ENCODE results near the gene ARHGAP25.

Gene ARHGAP25

GRCh38 chr2:68734688-68735525 lies at the start of gene ARHGAP25:
ARHGAP25 (plus strand) TSS chr2:68734811; CDS start chr2:68735200, 389 bp downstream.
- DNase-seq, result no peak

- no peak for DNase-seq
Measured at GRCh38 chr2:68686178-68686577, 48.4 kb upstream of the ARHGAP25 start.

DNA sequence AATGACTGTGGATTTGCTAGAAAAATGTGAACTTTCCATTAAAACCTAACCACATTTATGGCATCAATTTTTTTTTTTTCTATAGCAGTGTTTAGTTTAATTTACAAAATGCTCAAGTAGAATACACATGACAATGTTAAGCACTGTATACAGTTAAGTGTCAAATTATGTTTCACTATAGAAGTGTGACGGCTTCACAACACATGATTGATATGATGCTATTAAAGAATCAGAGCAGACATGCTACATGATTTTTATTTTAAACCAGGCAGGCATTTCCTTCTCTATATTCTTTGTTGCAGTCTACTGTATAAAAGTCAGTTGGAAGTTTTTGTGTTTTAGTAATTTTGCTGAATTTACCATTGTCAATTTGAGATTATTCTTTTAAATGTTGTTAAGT lies 47.6 kb upstream of the ARHGAP25 start:
- no peak for DNase-seq

DNA sequence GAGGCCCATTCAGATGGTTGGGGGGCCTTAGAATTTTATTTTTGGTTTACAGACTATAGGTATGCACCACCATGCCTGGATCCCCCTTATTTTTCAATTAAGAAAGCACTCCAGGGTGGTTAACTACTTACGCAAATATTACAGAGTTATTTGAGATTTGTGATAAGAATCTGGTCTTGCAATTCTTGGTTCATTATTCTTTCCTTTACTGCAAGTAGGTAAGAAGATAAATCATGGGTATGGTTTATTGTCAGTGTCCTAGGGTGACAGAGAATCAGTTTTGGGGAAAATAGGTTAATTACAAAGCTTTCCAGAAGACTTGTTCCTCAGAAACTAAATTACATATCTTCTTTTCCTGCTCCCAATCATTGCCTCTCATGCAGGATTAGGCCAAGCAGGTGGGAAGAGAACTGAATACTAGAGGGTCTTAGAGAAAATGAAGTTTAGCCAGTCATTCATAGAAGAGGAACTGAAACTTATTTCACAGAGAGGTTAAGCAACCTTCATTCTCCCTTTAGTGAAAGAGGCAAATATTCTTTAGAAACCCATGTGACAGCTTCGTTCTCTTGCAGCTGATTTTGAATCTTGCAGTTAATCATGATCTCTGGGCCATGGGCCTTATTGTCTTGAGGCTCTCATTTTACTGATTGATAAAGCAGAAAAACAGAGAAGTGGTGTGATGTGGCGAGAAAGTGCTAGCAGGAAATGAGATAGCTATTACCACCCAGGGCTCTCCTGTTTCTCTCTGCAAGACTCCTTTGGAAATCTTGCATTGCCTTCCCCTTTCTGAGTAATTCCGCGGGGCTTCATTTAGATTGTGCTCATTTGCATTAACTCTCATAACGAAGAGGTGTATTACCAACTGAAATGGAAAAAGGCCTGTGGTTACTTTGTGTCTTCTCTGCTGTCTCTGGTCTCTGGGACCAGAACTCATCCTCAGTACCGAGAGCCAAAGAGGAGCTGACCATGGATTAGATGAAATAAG lies 44.8 kb upstream of the ARHGAP25 start:
- no peak for DNase-seq

GRCh38 chr2:68690851-68691250 lies 43.8 kb upstream of the ARHGAP25 start:
- DNase-seq, result no peak

- no peak for DNase-seq
Measured at GRCh38 chr2:68692511-68692910, 42.1 kb upstream of the ARHGAP25 start.

- DNase-seq, result no peak
Measured at GRCh38 chr2:68693951-68694350, 40.7 kb upstream of the ARHGAP25 start.

DNA sequence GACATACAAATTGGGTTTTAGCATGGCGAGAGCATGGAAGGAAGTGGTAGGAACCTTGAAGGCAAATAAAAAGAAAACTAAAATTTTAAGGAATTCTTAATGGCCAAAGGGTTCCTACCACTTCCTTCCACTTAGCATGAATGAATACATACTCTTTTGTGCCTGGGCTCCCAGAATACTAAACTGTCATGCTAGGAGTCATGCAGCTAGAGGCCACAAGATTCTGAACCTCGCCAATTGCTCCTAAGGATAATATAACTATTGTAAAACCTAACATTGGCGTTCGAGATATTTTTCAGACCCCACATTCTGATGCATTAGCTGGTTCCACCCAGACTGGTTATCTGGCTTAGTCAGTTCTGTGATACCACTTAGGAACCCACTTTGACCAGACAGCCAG lies 38.6 kb upstream of the ARHGAP25 start:
- no peak for DNase-seq

- DNase-seq, result no peak
Measured at GRCh38 chr2:68696554-68696953, 38.1 kb upstream of the ARHGAP25 start.

GRCh38 chr2:68698567-68699377 lies 35.8 kb upstream of the ARHGAP25 start:
- DNase-seq, result peak; percentile 67

GRCh38 chr2:68700560-68700959 lies 34.1 kb upstream of the ARHGAP25 start:
- no peak for DNase-seq

GRCh38 chr2:68706637-68707036 lies 28.0 kb upstream of the ARHGAP25 start:
- no peak for DNase-seq

DNA sequence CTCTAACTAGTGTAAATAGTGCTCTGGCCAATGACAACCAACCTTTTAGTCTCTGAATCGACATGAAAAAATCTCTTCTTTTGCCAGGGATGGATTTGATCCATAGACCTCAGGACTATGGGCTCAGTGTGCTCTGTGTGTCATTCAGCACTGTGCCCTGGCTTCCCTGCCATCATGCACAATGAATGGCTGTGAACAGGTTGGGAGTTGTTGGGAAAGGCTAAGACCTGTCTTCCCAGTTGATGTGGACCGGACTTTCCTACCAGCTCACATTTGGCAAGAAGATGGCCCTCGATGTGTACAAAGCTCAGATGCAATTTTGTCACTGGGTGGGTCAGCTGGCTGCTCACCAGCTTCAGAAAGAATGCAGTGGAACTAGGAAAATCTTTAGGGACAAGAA lies 26.0 kb upstream of the ARHGAP25 start:
- no peak for DNase-seq

DNA sequence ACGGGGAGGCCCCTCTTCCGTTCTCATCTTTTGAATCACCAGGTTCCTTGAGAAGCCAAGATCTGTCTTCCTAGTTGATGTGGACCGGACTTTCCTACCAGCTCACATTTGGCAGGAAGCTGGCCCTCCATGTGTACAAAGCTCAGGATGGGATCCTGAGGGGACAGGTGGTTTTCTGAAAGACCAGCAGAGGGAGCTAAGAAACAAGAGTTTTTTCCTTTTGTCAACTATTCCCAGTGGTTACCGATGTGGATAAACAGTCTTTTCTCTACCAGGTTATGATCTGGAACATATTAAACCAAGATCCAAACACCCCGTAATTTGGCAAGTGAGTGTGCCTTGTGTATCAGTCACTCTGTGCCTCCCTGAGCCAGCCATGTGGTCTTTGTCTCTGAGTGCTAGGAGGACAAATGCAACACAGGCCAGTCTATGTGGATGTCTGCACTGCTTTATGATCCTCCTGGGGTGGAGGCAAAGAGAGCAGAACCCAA lies 25.1 kb upstream of the ARHGAP25 start:
- DNase-seq, result peak; percentile 46

DNA sequence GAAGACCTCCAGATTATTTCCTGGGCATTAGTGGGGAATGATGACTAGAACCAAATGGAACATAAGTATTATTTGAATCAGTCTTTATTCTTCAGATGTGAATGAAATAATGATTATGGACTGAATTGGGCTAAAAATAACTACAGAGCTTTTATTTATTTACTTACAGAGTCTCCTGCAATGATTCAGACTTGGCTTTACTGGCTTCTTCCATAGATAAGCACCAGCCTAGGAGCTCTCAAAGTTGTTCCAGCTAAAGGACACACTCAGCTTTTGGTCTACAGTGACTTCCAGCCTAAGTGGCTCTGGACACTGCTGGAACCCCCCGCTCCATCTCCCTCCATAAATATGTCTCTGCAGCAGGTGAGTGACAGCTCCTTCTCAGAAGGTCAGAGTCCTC lies 24.3 kb upstream of the ARHGAP25 start:
- DNase-seq, result no peak

- no peak for DNase-seq
Measured at GRCh38 chr2:68710756-68711155, 23.9 kb upstream of the ARHGAP25 start.

GRCh38 chr2:68714866-68715265 lies 19.7 kb upstream of the ARHGAP25 start:
- DNase-seq, result no peak

DNA sequence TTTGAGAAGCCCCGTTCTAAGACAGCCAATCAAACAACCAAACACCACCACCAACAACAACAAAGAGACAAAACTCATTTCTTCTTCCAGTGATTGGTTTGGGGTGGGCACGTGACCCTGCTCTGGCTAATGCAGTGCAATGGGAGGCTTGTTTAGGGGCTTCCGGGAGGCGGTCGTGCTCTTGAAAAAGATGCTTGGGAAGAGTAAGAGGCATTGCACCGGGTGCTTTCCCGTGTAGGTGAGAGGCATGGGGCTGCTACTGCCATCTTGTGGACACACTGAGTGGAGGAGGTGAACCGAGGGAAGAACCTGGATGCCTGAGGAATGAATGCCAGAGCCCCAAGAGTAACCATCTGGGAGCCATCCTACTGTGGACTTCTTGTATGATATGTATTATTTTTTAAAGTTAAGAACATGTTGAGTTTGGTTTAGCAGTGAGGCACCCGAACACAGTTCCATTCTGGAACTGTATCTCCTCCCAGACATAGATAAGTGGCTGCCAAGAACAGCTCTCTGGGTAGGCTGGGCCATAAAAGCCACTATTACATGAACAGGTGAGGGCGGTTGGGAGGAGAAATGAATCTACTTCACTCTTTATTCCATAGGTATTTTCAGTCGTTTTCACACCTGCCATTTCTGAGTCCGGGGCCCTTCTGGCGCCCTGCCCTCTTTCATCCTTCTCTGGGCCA lies 19.1 kb upstream of the ARHGAP25 start:
- DNase-seq, result peak; percentile 17

GRCh38 chr2:68716604-68717304 lies 17.9 kb upstream of the ARHGAP25 start:
- DNase-seq, result no peak

DNA sequence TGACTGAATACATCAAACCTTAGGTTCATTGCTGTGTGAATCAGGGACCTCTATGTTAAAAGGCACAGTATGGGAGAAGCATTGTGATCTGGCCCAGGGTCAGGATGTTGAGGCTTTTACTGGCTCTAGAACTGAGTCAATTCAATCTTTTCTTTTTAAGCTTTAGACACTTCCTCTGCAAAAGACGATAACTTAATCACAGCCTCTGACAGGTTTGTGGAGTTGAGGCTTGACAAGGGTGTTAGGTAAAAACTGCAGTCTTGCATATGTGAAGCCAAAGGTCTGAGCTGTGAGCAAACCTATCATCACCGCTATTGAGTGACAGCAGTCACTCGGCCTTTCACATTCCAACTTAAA lies 17.3 kb upstream of the ARHGAP25 start:
- DNase-seq, result no peak

DNA sequence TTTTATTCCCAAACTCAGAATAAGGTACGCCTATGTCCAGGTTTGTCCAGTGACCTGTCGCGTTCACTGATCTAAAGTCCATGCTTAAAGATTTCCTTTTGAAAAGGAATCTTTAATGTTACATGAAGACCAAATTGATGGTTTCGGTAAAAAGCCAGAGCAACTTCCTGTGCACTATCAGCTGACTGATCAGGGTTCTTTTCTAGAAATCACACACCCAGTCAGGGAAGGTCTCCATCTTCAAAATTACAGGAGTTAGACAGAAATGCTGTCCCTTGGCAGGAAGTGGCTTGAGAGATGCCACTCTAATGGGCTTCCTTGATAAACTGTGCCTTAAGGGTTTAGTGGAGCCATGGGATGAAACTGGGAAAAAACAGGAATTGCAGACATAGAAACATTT lies 14.7 kb upstream of the ARHGAP25 start:
- no peak for DNase-seq

- DNase-seq, result no peak
Measured at GRCh38 chr2:68720665-68721064, 13.9 kb upstream of the ARHGAP25 start.
